Activated CD4-positive, alpha-beta memory T cell treated with anti-CD3 and anti-CD28 coated beads, Interleukin-2, amount 10 ng/mL, durations not matched to agents 7 days and 5 days (primary cell): Measurements from ENCODE around the gene LRRC8D. TPM values are rescaled to one million over a fixed set of nuclear protein-coding genes. Genes with fewer than 3 reads are reported as not detected.

Experiments used
- CTCF ChIA-PET: fragments of 350-600 bp; sonication (Branson Sonifier 250); formaldehyde crosslinking; loops from one replicate; lab custom pipeline; 2021; ENCODE audit warnings: antibody characterized with exemption, inconsistent platforms; lab: Charles Lee
- POLR2A ChIA-PET: fragments of 350-600 bp; sonication (Branson Sonifier 250); formaldehyde crosslinking; loops from one replicate; lab custom pipeline; 2021; ENCODE audit warnings: antibody characterized with exemption; lab: Charles Lee
- DNase-seq: peaks from one replicate; pipeline ENCODE4 v3.0.0-alpha.2; 2020
- H3K27ac Mint-ChIP-seq: one replicate; pipeline ENCODE4 v1.8.0; 2021; ENCODE audit warnings: mild to moderate bottlenecking, mixed read lengths
- H3K27me3 Mint-ChIP-seq: one replicate; pipeline ENCODE4 v1.8.0; 2021; ENCODE audit warnings: mixed read lengths
- H3K36me3 Mint-ChIP-seq: one replicate; pipeline ENCODE4 v1.8.0; 2021; ENCODE audit warnings: low read depth, mixed read lengths
- H3K4me1 Mint-ChIP-seq: one replicate; pipeline ENCODE4 v1.8.0; 2021; ENCODE audit warnings: mixed read lengths
- H3K4me3 Mint-ChIP-seq: one replicate; pipeline ENCODE4 v1.8.0; 2021; ENCODE audit warnings: mild to moderate bottlenecking, mixed read lengths
- H3K9me3 Mint-ChIP-seq: one replicate; pipeline ENCODE4 v1.8.0; 2021; ENCODE audit warnings: mixed read lengths
- total RNA-seq, 2 experiments: library from RNA; stranded (reverse); gene quantifications; one replicate each; pipeline ENCODE4 v1.2.3, GENCODE V29; 2021

LRRC8D gene
- total RNA-seq, 2 experiments from 2014 or later: 19.4 to 20.3 TPM

DNA sequence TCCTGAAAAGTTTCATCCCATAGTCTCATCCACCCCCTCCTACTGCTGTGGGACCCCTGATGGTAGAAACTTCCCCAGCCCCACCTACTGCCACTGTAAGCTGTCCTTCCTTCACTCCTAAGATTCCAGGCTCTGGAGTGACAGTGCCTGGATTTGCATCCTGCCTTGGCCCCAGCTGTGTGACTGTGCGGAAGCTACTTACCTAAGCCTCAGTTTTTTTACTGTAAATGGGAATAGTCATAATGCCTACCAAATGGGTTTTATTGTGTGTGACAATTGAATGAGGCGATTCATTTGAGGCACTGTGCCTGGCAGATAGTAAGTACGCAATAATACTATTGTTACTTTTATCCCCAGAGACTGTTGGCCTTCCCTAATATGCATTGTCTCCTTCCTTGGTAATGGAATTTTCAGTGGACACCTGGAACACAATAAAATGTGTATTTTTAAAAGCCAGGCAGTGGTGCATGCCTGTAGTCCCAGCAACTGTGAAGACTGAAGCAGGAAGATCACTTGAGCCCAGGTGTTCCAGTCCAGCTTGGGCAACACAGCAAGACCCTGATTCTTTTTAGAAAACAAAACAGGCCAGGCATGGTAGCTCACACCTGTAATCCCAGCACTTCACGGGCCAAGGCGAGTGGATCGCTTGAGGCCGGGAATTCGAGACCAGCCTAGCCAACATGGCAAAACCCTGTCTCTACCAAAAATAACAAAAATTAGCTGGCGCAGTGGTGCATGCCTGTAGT is 119.0 kb downstream of the LRRC8D start:
- CTCF ChIA-PET: interaction anchor here (0.9 kb wide), 1 partner anchor 10 kb away, joined by 3 read pairs; no protein-coding TSS in a partner anchor
- Mint-ChIP-seq H3K4me3 (no peak overlapping the region), H3K27ac (no peak overlapping the region), H3K27me3 (no peaks in the 10 kb centered on the region), H3K4me1 (no peaks in the 10 kb centered on the region), H3K36me3 (peaks cover 7% of the 10 kb centered on the region), H3K9me3 (no peaks in the 10 kb centered on the region)
- no peak for DNase-seq
- POLR2A ChIA-PET: no interaction called here

DNA sequence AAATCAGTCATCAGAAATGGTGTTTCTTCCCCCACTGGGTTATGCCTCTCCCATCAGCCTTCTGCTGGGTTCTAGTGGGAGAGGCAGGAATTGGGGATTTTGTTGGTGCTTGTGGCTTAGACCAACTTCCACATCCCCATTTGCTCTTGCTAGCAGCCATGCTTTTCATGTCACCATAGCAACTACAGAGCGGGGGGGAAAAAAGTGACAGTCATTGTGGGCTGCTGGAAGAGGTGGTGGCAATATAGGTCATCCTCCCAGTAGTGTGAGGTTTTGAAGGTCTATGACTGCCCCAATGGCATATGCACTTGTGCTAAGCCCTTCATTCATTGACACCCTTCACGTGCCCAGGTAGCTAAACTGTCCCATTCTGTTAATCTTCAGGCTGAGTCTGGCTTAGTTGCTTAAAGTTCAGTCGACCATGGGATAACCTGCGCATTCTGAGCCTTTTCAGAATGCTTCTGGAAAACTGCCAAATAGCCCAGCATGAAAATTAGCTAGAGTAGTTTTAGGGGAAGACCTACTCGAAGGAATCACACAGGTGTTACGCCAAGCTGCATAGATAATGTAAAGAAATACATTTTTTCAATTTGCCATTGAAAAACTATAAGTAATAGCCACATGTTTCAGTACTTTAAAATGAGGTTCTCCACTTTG is 120.4 kb downstream of the LRRC8D start:
- DNase-seq: no peak
- Mint-ChIP-seq H3K36me3 (no peaks in the 10 kb centered on the region), H3K4me3 (no peak overlapping the region), H3K9me3 (no peaks in the 10 kb centered on the region), H3K4me1 (peaks cover 9% of the 10 kb centered on the region), H3K27ac (no peak overlapping the region), H3K27me3 (no peaks in the 10 kb centered on the region)
- ChIA-PET POLR2A (no interaction called here), CTCF (interaction anchor here (0.7 kb wide), 1 partner anchor 11 kb away, joined by 3 read pairs; no protein-coding TSS in a partner anchor)

DNA sequence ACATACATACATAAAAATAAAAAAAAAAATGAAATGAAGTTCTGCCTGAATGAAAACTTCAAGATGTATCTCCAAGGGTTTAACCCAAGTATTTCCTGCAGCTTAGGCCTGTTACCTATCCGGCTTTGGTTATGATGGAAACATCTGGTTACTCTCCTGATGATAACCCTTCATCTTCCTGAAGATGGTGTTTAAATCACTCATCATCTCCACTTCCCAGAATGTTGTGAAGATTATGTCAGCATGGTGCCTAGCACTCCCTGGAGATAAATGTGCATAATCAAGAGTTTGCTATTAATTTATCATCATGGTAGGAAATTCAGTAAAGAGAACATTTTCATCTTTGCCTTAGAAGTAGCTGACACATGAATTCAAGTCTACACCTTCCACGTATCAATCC is 121.2 kb downstream of the LRRC8D start:
- Mint-ChIP-seq H3K4me1 (peaks cover 11% of the 10 kb centered on the region), H3K27ac (no peak overlapping the region), H3K4me3 (no peak overlapping the region), H3K9me3 (no peaks in the 10 kb centered on the region), H3K27me3 (no peaks in the 10 kb centered on the region), H3K36me3 (no peaks in the 10 kb centered on the region)
- ChIA-PET CTCF (interaction anchor here (0.7 kb wide), 1 partner anchor 10 kb away, joined by 3 read pairs; no protein-coding TSS in a partner anchor), POLR2A (no interaction called here)
- no peak for DNase-seq

DNA sequence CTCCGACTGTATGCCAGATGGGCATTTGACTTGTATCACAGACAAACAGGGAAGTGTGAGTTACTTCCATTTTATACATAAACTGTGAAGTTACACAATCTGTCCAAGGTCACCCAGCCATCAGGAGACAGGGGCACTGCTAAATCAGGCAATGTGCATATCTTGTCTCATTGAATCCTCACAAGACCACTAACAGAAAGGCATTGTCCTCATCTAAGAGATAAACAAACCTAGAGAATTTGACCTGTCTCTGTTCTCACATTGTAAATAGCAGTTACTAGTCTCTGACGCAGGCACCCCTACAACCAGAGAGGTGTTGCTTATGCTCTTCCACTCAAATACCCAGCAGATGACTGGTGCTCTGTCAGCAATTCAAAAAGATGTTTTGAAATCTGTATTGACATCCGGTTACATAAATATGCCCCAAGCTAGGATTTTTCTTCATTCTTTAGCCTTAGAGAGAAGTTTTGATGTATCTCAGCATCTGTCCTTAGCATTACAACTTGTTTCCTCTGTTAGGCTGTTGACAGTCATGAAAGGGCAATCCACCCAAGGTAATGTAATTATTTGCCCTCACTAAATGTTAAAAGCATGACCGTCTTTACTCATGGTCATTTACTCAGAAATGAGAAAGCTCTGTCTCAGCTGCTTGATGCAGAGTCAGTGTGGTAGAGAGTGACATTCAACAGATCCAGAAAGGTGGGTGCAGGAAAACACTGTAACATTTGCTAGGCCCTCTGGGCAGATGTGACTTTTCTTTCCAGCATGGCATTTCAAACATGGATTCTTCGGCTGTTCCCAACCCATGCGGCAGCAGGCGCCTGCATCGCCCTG is 122.2 kb downstream of the LRRC8D start:
- CTCF ChIA-PET: no interaction called here
- Mint-ChIP-seq H3K9me3 (no peaks in the 10 kb centered on the region), H3K4me3 (no peak overlapping the region), H3K27me3 (no peaks in the 10 kb centered on the region), H3K27ac (no peak overlapping the region), H3K4me1 (peaks cover 11% of the 10 kb centered on the region), H3K36me3 (no peaks in the 10 kb centered on the region)
- DNase-seq: no peak
- POLR2A ChIA-PET: no interaction called here

DNA sequence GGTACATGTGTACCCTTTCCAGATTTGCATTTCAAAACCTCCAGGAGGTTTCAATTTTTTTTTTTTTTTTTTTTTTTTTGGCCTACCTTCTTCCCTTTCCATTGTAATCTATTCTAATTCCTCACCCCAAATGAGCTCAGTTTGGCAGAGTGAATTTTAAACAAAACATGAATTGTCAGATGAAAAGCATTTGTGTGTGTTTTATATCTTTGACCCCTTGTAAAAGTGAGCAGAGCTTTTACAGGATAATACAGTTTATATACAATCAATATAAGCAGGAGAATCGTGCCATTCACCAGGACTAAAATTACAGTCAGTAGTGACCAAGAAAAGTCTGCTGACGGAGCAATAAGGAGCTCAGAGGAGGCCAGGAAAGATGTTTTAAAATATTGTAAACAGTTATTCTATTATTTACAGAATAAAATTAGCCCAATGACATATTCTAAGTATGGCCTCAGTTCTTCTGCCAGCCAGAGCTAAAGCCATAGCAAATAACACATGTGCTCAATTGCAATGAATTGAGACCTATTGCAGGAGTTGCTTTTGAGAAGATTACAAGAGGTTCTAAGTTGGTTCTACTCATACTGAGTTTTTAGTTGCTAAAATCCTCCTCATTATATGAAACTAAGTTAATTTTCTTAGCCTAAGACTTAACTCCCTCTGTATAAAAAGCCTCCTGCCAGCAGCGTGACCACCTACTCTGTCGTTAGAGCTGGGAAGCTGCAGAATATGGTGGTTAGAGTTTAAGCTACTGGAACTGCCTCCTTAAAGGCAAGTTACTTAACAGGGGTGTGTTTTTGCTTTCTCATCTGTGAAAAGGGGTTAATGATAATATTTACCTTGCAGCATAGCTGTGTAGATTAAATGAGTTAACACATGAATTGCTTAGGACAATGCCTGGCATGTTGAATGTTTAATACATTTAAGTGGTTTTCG is 123.3 kb downstream of the LRRC8D start:
- Mint-ChIP-seq H3K4me1 (peaks cover 11% of the 10 kb centered on the region), H3K36me3 (no peaks in the 10 kb centered on the region), H3K4me3 (no peak overlapping the region), H3K9me3 (no peaks in the 10 kb centered on the region), H3K27ac (no peak overlapping the region), H3K27me3 (no peaks in the 10 kb centered on the region)
- CTCF ChIA-PET: interaction anchor here (0.7 to 1.6 kb wide), 2 partner anchors 10 to 1750 kb away, joined by 5 to 6 read pairs; no protein-coding TSS in a partner anchor
- POLR2A ChIA-PET: interaction anchor here (1.1 kb wide), 1 partner anchor 119 kb away, joined by 3 read pairs; no protein-coding TSS in a partner anchor
- no peak for DNase-seq

DNA sequence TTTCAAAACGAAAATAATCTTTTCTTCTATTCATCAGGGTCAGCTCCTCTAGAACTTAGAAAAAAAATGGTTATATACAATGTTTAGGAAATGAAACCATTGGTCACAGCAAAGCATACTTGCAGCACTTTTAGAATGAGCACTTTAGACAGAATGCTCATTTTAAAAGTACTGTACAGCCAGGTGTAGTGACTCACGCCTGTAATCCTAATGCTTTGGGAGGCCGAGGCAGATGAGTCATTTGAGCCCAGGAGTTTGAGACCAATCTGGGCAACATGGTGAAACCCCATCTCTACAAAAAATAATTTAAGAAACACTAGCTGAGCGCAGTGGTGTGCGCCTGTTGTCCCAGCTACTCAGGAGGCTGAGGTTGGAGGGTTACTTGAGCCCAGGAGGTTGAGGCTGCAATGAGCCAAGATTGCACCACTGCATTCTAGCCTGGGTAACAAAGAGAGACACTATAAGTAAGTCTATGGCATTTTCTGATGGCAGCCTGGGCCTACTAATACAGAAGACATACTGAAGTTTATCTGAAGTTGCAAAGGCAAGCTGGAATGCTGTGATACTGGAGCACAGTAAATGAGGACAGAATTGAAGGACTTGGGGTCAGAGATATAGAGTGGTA is 125.1 kb downstream of the LRRC8D start:
- H3K4me3 Mint-ChIP-seq: no peak overlapping the region
- H3K9me3 Mint-ChIP-seq: no peaks in the 10 kb centered on the region
- CTCF ChIA-PET: interaction anchor here (2.0 kb wide), 1 partner anchor 103 kb away, joined by 6 read pairs; no protein-coding TSS in a partner anchor
- H3K27ac Mint-ChIP-seq: no peak overlapping the region
- no peaks in the 10 kb centered on the region for H3K36me3 Mint-ChIP-seq
- H3K4me1 Mint-ChIP-seq: peaks cover 11% of the 10 kb centered on the region
- H3K27me3 Mint-ChIP-seq: no peaks in the 10 kb centered on the region
- no peak for DNase-seq
- POLR2A ChIA-PET: no interaction called here

DNA sequence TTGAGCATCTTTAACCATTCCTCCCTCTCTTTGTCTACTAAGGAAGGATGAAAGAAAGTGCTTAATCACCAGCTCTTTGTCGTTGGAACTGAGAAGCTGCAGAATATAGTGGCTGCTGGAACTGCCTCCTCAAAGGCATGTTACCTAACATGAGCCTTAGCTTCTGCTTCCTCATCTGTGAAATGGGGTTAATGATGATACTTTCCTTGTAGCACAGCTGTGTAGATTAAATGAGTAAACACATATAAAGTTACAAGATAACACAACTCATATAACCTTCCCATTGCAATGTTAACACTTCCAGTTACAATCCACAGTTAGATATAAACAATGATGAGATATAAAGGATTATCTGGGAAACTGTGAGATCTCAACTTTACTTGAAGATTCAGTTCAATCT is 125.7 kb downstream of the LRRC8D start:
- DNase-seq: no peak
- Mint-ChIP-seq H3K4me1 (peaks cover 11% of the 10 kb centered on the region), H3K27ac (no peak overlapping the region), H3K9me3 (no peaks in the 10 kb centered on the region), H3K27me3 (no peaks in the 10 kb centered on the region), H3K4me3 (no peak overlapping the region), H3K36me3 (no peaks in the 10 kb centered on the region)
- ChIA-PET POLR2A (no interaction called here), CTCF (interaction anchor here (2.0 kb wide), 1 partner anchor 104 kb away, joined by 6 read pairs; no protein-coding TSS in a partner anchor)

DNA sequence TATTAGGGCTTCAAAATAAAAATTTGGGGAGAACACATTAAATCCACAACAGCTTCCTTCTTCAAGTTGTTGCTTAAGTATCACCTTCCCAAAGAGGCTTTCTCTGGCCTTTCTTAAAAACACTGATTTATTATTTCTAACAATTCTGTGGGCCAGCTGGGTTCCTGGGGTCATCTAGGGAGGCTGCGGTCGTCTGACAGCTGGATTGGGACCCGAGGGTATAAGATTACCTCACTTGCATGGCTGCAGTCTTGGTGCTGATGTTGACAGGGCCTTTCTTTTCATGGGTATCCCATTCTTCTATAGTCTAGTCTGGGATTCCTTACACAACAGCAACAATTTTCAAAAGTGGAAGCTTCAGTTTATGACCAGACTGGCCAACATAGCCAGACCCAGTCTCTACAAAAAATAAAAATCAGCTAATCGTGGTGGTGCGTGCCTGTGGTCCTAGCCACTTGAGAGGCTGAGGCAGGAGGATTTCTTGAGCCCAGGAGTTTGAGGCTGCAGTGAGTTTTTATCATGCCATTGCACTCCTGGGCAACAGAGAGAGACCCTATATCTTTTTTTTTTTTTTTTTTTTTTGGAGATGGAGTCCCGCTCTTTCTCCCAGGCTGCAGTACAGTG is 128.0 kb downstream of the LRRC8D start:
- ChIA-PET POLR2A (no interaction called here), CTCF (interaction anchor here (0.7 kb wide), 1 partner anchor 35 kb away, joined by 3 read pairs; no protein-coding TSS in a partner anchor)
- H3K27ac Mint-ChIP-seq: no peak overlapping the region
- no peaks in the 10 kb centered on the region for H3K9me3 Mint-ChIP-seq
- H3K36me3 Mint-ChIP-seq: no peaks in the 10 kb centered on the region
- no peaks in the 10 kb centered on the region for H3K27me3 Mint-ChIP-seq
- no peak overlapping the region for H3K4me3 Mint-ChIP-seq
- DNase-seq: no peak
- peaks cover 23% of the 10 kb centered on the region for H3K4me1 Mint-ChIP-seq

DNA sequence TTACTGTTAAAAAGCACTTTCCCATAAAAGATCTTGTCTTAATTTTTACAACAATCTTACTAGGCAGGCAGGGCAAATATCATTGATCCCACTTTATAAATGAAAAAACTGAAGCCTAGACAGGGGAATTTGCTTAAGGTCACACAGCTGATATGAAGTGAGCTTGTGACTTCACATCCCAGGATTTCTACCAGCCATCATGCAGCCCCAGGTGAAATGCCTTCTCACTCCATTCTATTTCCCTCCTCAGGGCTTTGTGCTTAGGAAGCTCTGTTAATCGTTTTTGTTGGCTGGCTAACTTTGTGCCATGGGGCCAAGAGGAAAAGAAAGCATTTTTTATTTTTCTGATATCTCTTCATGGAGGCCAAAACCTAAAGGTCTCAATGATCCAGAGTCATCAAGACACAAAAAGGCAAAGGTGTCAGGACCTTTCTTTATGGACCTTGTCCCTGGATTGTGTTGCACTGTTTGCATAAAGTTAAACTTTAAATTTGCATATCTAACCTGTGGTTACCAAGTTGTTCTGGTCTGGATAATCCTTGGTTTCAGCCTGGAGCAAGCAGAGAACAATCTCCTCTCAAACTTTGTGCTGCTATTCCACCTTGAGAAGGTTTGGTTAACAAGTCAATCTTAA is 129.3 kb downstream of the LRRC8D start:
- Mint-ChIP-seq H3K27me3 (no peaks in the 10 kb centered on the region), H3K36me3 (no peaks in the 10 kb centered on the region), H3K27ac (no peak overlapping the region), H3K4me3 (no peak overlapping the region), H3K9me3 (no peaks in the 10 kb centered on the region), H3K4me1 (peaks cover 28% of the 10 kb centered on the region)
- POLR2A ChIA-PET: no interaction called here
- CTCF ChIA-PET: interaction anchor here (0.7 to 1.0 kb wide), 2 partner anchors 10 to 13 kb away, joined by 3 read pairs; no protein-coding TSS in a partner anchor
- no peak for DNase-seq

DNA sequence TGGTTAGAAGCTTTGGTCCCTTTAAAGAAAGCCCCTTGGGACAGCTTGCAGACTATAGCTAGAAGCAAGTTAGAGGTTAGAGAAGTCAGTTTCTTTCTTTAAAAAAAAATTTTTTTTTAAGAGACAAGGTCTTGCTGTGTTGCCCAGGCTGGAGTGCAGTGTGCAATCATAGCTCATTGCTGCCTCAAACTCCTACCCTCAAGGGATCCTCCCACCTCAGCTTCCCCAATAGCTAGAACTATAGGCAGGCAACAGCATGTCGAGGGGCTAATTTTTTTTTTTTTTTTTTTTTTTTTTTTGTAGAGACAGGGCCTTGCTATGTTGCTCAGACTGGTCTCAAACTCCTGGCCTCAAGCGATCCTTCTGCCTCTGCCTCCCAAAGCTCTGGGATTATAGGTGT is 129.9 kb downstream of the LRRC8D start:
- CTCF ChIA-PET: interaction anchor here (0.7 to 1.0 kb wide), 2 partner anchors 11 to 13 kb away, joined by 3 read pairs; no protein-coding TSS in a partner anchor
- Mint-ChIP-seq H3K9me3 (no peaks in the 10 kb centered on the region), H3K27ac (no peak overlapping the region), H3K36me3 (no peaks in the 10 kb centered on the region), H3K27me3 (no peaks in the 10 kb centered on the region), H3K4me3 (no peak overlapping the region), H3K4me1 (peaks cover 25% of the 10 kb centered on the region)
- DNase-seq: no peak
- POLR2A ChIA-PET: no interaction called here
